LHCN-M2 (cell line): ENCODE measurements around the gene MREG. TPM values are rescaled to one million over a fixed set of nuclear protein-coding genes. Genes with fewer than 3 reads are reported as not detected.
"Not testable (repeated sequence)": the region's sequence is repeated elsewhere in the genome, so short reads cannot be mapped to it uniquely, and the experiment has no call there.

Experiments
- DNase-seq: peaks from one replicate; pipeline ENCODE4 v3.0.0-alpha.2; 2012; ENCODE audit warnings: low read depth
- total RNA-seq: library from RNA; depleted of rRNA; stranded (reverse); fragments of >200 nt; gene quantifications from 2 replicates; pipeline ENCODE4 v1.2.3, GENCODE V29; 2014

MREG gene
- total RNA-seq, 1 experiment from 2014 or later: 3.6 TPM

GRCh38 chr2:215958257-215958656, 55.1 kb downstream of the MREG start:
- no peak for DNase-seq

DNA sequence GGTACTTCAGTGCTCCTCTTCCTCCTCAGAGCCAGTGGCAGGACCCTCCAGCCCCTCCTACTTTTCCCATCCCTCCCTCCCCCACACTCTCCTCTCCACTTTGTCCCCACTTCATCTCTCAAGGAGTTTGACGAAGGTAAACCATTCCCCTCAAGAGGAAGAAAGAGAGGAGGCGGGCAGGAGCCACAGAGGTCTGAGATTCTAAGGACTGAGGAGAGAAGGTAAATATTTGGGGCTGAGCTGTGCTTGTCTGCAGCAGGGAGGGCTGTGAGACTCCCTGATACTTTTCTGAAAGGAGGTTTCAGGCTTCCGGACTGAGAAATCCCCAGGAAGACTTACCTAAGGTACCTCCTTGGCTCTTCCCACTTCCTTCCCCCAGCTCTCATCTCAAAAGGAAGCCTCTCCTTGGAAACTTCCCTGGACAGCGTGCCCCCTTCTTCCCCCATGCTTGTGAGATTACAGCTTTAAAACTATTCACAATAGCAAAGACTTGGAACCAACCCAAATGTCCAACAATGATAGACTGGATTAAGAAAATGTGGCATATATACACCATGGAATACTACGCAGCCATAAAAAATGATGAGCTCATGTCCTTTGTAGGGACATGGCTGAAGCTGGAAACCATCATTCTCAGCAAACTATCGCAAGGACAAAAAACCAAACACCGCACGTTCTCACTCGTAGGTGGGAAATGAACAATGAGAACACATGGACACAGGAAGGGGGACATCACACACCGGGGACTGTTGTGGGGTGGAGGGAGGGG, 55.8 kb downstream of the MREG start:
- not testable (repeated sequence) for DNase-seq

GRCh38 chr2:215952860-215953637, 60.3 kb downstream of the MREG start:
- DNase-seq: no peak

GRCh38 chr2:215951558-215951957, 61.8 kb downstream of the MREG start:
- no peak for DNase-seq

DNA sequence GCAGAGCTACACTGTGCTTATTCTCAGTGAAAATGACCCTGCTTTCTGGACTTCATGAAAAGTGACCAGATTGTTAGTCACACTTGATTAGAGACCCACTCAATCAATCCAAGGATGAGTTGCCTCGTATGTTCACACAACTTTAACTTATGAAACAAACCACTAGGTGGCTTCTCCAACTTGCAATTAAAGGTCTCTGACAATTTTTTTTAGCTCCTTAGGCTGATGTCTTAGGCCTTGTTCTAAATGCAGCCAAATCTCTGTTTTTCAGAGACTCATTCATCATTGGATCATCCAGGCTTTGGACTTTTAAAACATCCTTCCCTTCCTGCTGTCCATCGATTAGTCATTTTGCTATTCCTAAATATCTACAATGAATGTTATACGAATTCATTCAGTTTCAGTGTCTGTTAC, 63.4 kb downstream of the MREG start:
- DNase-seq: peak; percentile 55

- DNase-seq: no peak
Measured at GRCh38 chr2:215948051-215948450, 65.3 kb downstream of the MREG start.

GRCh38 chr2:215946586-215946985, 66.8 kb downstream of the MREG start:
- DNase-seq: no peak

DNA sequence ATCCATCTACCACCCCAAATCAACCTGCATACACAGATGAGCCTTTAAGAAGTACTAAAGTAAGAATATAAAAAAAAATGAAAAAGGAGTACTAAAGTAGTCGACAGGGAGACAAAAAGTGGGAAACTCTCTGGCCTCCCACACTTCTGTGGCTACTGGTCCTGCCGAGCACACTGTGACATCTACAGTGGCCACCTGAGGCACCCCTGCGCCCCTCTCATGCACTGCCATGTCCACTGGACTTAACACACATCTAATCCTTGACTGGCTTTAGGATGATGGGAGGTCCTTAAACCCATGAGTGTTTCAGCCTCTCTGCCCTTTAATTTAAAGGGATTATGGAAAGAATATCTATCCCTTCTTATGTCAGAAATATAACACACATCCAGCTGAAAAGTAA, 71.2 kb downstream of the MREG start:
- no peak for DNase-seq

- DNase-seq: no peak
Measured at GRCh38 chr2:215941726-215942125, 71.6 kb downstream of the MREG start.

- DNase-seq: no peak
Measured at GRCh38 chr2:215940645-215941184, 72.6 kb downstream of the MREG start.

DNA sequence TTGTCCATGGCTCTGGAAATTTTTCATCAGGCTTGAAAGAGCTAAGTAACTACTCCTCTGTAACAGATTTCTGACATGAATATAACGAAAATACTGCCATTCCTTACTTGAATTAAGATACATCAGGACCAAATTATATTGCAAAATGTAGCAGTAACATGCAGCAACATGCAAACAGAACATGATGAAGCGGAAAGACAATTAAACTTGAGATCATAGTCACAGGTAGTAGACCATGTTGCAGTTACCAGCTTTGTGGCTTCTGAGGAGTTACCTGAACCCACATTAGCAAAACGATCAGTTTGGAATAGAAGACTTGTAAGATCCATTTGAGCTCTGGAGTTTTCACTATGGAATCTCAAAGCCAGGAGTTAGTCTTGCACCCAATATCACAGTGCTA, 76.2 kb downstream of the MREG start:
- DNase-seq: no peak

GRCh38 chr2:215933151-215933550, 80.2 kb downstream of the MREG start:
- DNase-seq: peak; percentile 16

DNA sequence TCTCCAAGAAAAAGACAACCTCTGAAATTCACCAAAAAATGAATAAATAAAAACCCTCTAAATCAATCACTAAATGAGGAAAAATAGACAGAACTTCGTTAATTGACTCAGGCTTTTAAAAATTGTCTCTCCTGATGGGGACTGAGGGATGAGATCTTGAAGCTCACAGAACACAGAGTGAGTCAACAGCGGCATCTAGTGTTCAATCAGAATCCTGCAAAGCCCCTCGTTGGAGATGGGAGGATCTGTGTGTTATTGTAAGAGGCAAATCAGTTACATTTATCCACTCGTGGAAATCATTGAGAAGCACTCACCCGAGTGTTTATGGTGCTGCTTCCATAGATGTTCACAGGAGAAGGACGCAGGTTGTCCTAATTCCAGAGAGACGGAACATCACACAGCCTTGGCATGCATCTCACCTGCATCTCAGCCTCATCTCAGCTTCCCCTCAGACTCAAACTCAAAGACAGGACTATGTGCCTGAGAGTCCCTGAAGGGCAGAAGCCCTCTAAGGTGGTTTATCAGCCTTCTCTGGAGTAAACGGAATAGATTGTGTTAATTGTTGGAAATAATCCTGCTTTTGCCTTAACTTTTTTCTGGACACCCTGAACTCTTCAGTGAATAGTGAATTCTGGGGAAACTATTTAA, 82.0 kb downstream of the MREG start:
- DNase-seq: peak; percentile 76

- DNase-seq: peak; percentile 39
Measured at GRCh38 chr2:215930505-215931253, 82.7 kb downstream of the MREG start.

DNA sequence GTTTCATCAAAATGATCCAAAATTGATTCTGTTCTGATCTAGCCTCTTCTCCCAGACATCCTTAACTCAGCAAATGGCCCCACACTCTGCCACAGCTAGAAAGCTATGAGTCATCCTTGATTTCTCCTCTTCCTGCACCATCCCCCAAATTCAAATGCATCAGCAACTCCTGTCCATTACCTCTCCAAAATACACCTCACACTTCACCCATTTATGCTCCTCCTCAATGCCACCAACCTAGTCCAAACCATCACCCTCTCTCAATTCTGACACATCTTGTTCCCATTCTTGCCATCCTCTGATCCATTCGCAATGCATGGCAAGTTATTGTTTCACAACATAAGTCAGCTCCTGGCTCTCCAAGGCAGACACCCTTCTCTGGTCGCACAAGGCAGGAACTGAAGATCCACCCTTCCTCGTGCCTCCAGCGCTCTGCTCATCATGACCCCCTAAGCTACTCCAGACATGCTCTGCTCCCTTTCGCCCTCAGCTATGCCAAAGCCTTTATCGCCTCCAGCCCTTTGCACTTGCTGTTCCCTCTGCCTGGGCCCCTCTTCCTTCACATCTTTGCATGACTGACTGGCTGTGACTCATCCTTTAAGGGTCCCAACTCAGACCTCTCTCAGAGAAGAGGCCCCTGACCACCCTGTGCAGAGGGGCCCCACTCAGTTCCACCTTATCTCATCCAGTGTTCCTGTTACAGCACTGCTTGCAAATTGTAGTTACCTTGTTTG, 83.6 kb downstream of the MREG start:
- DNase-seq: peak; percentile 35

- DNase-seq: no peak
Measured at GRCh38 chr2:215928086-215928485, 85.3 kb downstream of the MREG start.

- DNase-seq: not testable (repeated sequence)
Measured at GRCh38 chr2:215926992-215927391, 86.4 kb downstream of the MREG start.

DNA sequence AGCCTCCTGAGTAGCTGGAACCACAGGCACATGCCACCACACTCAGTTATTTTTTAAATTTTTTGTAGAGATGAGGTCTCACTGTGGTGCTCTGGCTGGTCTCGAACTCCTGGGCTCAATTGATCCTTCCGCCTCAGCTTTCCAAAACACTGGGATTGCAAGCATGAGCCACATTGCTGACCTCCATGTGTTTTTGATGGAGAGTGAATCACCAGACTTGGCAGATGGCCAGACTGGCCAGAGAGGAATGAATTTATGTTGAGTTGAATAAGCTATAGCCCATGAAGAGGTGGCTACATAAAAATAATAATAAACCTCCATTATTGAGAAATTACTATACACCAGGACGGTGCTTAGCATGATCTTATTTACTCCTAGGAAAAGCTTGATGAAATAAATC, 91.5 kb downstream of the MREG start:
- peak; percentile 81 for DNase-seq

DNA sequence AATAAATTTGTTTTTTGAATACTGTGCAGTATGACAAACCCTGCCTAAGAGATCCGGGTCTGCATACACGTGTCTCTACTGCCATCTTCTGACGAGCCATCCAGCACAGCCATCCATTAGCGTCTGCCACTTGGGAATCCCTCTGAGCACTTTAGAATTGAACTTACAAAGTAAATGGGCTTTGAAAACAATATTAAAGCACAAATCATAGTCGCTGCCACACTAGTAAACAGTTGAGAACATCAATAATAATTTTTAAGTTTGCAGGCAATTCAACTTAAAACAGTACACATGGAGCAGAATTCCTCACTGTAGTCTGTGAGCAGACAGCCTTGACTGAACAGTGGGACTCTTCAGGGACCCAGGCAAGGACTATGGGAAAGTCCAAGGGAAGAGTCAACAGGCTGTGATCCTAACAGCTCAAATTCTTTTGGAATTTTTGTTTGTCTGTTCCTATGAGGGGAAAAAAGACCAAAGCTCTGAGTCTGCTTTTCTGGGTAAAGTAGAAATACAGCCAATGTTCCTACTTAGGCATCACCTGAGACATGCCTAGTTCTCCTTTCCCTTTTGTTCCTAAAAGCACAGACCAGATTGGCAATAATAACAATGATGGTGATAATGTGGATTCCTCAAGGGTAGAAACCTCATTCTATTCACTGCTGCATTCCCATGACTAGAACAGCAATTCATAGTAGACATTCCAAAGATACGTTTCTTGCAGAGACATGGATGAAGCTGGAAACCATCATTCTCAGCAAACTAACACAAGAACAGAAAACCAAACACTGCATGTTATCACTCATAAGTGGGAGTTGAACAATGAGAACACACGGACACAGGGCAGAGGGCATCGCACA, 92.9 kb downstream of the MREG start:
- DNase-seq: peak; percentile 77
